GM13977 (cell line): ENCODE results near the gene ZNF652.
"Not testable (repeated sequence)": the region's sequence is repeated elsewhere in the genome, so short reads cannot be mapped to it uniquely, and the experiment has no call there.

Experiments used
- DNase-seq: peaks from one replicate; pipeline ENCODE4 v3.0.0; 2012; ENCODE audit warnings: low spot score
- CTCF ChIP-seq: IDR thresholded peaks from 2 replicates; pipeline ENCODE4 v1.5.1; 2012; ENCODE audit warnings: mild to moderate bottlenecking, control low read depth; ENCODE audit not compliant: insufficient read depth; ENCODE audit errors: extremely low read depth, missing control alignments
- in situ Hi-C: fragments of 300-500 bp; cut with MboI; formaldehyde crosslinking; loops from one replicate; pipeline ENCODE4 v1.12.0; 2022; ENCODE audit warnings: low sequenced_read_pairs, low pct_unique_long_range_greater_than_20kb, mixed read lengths, inconsistent platforms; ENCODE audit not compliant: unreplicated experiment

Gene ZNF652

DNA sequence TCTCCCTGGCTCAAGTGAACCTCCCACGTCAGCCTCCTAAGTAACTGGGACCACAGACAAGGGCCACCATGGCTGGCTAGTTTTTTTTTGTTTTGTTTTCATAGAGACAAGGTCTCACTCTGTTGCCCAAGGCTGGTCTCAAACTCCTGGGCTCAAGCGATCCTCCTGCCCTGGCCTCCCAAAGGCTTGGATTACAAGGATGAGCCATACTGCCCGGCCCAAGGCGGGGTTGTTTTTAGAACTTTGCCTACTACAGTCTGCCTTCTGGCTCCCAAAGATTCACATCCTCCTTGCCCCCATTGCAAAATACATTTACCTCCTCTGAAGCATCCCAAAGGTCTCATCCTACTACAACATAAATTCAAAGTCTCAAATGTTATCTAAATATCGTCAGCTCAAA is 82.0 kb downstream of the ZNF652 start:
- in situ Hi-C loops: no loop called here
- DNase-seq: no peak
- TF ChIP-seq CTCF: no peak

DNA sequence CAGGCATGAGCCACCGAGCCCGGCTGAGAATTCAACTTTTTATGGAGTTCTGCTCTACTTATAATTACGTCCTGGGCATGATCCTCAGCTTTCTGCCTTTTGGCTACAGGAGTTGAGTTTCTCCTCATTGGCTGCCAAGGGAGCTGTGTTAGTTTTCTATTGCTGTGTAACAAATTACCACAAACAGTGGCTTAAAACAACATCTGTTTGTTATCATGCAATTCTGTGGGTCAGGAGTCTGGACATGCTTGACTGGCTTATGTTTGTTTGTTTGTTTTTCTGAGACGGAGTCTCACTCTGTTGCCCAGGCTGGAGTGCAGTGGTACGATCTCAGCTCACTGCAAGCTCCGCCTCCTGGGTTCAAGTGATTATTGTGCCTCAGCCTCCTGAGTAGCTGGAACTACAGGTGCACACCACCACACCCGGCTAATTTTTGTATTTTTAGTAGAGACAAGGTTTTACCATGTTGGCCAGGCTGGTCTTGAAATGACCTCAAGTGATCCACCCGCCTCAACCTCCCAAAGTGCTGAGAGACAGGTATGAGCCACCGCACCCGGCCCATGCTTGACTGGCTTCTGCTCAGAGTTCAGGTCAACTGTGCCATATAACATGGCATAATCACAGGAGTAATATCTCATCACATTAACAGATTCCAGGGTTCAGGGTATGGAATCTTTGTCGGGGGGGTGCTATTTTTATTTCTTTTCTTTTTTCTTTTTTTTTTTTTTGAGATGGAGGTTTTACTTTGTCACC is 82.6 kb downstream of the ZNF652 start:
- in situ Hi-C loops, DNase-seq: not testable (repeated sequence)

DNA sequence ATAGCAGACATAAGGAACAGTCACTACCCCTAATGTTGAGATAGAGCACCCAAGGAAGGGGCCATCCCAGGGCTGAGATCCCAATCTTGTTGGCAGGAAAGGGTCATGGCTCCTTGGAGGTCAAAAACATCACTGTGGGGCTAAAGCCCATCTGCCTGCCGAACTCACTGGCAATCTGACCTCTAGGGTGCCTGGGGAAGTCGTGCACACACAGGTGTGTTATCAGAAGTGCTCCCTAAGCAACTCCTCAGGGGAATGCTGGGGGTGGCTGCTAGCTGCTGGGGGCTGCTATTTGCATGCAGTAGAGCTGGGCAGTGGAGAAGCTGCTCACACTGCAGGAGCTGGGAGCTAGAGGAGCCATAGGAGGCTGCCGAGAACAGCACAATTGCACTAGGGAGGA is 84.0 kb downstream of the ZNF652 start:
- DNase-seq: no peak
- in situ Hi-C loops: no loop called here
- no peak for TF ChIP-seq CTCF

GRCh38 chr17:49277638-49278037 is 84.4 kb downstream of the ZNF652 start:
- TF ChIP-seq CTCF: no peak

DNA sequence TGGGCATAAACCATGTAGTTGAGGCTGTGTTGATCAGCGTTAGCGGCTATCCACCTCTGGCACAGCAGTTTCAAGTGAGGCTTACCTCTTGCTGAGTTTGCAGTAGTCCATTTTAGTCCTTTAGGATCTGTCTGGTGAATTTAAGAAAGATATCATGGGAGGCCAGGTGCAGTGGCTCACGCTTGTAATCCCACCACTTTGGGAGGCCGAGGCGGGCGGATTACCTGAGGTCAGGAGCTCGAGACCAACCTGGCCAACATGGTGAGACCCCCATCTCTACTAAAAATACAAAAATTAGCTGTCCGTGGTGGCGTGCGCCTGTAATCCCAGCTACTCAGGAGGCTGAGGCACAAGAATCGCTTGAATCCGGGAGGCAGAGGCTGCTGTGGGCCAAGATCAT is 86.1 kb downstream of the ZNF652 start:
- not testable (repeated sequence) for DNase-seq

More at GRCh38 chr17:49277638-49278037, 84.4 kb downstream of the ZNF652 start:
- in situ Hi-C loops: no loop called here
- DNase-seq: no peak

GRCh38 chr17:49269356-49269755 is 92.7 kb downstream of the ZNF652 start:
- DNase-seq: no peak
- in situ Hi-C loops: no loop called here
- no peak for TF ChIP-seq CTCF

More for the DNA sequence above, 86.1 kb downstream of the ZNF652 start:
- in situ Hi-C loops: not testable (repeated sequence)

DNA sequence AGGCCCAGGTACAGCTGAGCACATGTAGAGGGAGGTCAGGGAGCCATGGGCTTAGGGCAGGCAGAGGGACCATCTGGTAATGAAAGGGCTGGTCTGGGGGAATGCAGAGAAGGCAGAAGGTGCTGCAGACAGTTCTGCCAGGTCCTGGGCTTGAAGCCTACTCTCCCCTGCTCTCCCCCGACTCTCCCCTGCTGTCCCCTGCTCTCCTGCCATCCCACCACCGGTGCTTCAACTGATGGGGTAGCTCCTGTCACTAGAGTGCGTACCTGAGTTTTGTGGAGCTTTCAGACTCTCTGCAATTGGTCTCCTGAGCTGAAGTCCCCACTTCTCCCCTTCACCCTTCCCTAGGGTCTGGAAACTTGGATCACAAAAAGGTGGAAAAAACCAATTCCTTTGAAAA is 94.1 kb downstream of the ZNF652 start:
- DNase-seq: no peak
- no peak for TF ChIP-seq CTCF
- in situ Hi-C loops: no loop called here

DNA sequence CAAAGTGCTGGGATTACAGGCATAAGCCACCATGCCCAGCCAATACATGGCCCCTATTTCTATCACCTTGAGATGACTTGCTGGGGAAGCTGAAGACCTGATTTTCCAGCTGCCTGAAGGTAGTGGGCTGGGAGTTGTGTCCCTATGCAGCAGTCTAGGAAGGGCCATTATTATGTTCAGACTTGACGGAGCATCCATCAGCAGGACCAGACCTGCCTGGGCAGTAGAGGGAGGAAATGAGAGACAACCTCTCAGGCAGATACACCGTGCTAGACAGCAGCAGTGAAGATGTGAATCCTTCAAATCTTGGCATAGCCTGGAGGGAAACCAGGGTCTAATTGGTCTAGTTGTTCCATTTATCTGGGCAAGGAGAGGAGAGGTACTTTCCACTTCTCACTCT is 95.8 kb downstream of the ZNF652 start:
- TF ChIP-seq CTCF: no peak
- no peak for DNase-seq
- in situ Hi-C loops: no loop called here

GRCh38 chr17:49261540-49261939 is 100.5 kb downstream of the ZNF652 start:
- DNase-seq, in situ Hi-C loops: not testable (repeated sequence)
